Stimulated activated CD8-positive, alpha-beta memory T cell treated with anti-CD3 and anti-CD28 coated beads, Interleukin-12 subunit alpha, Interleukin-12 subunit beta, amount 100 ng/mL, for 4 hours (primary cell): ENCODE measurements around the gene QSOX2.

Source experiments
- DNase-seq: peaks from one replicate; pipeline ENCODE4 v3.0.0-alpha.2; 2020; ENCODE audit warnings: low read depth

QSOX2 gene

GRCh38 chr9:136251264-136252115 is 5.9 kb upstream of the QSOX2 start:
- no peak for DNase-seq

GRCh38 chr9:136250676-136251075 is 5.1 kb upstream of the QSOX2 start:
- no peak for DNase-seq

- DNase-seq = no peak
These were observed 4.4 kb upstream of the QSOX2 start for GRCh38 chr9:136249877-136250559.

GRCh38 chr9:136248951-136249876 is 3.6 kb upstream of the QSOX2 start:
- no peak for DNase-seq

GRCh38 chr9:136247947-136248637 is 2.5 kb upstream of the QSOX2 start:
- DNase-seq = no peak

- DNase-seq = no peak
These were observed 1.9 kb upstream of the QSOX2 start for GRCh38 chr9:136247551-136247916.

GRCh38 chr9:136246849-136247550 is 1.4 kb upstream of the QSOX2 start:
- no peak for DNase-seq

DNA sequence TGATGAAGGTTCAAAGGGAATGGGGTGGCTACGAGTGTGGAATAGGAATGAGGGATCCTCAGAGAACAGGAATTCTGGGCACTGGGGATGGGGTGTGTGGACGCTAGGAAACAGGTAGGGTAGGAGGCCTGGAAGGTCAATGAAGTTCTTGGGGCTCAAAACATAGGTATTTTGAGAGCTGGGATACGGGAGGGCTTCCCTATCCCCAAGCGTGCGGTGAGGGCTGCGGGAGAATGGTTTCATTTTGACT is 718 bp downstream of the QSOX2 start:
- no peak for DNase-seq

DNA sequence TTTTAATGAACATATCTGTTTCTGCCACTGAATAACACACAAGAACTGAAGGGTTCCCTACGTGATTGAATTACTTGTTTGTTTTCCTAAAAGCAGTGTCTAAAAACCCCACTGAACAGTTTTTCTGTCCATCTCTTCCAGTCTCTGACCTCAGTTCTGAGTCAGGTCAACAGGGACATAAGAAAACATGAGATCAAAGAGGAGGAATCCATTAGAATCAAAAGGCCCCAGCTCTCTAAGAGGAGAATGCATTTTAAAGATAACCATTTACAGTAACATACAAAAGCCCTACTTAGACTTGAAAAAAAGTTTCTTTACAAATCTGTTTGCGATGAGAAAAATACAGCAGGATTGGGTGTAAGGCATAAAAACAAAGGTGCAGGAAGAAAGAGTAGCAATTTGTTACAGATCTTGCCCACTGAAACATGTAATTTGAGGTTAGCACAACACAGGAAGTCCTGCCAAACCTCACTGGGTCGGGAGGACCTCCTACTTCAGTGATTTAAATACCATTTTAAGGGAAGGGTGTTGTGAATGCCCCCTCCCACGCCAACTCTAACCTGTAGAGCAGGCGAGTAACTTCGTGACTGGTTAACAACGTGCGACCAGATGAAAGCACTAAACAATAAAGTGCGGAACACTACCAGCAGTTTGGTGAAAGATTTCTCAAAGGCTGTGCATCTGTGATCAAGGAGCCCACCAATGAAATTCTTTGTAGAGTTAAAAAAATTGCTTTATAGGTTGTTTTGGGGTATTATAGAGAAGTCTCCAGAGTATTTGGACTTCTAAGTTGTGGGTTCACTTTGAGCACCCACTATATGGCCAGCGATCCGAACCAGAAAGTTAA is 1.3 kb downstream of the QSOX2 start:
- peak; percentile 40 for DNase-seq

DNA sequence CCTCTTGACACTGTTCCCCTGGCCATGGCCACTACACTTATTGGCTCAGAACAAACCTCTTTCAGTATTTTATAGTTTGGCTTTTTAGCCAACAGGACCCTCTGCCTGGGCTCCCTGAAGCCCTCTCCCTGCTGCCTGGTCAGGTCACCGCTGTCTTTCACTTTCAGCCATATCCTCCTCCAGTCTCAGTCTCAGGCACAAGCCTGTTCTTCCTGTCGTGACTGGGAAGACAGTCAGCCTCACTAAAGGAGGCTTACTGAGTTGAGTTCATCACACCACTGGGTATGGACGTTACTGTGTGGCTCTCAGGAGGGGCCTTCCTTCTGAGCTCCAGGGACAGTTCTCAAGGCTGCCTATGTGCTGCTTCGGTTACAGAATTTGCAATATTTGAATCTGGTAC is 2.0 kb downstream of the QSOX2 start:
- no peak for DNase-seq

GRCh38 chr9:136242918-136243525 is 2.6 kb downstream of the QSOX2 start:
- DNase-seq = no peak

DNA sequence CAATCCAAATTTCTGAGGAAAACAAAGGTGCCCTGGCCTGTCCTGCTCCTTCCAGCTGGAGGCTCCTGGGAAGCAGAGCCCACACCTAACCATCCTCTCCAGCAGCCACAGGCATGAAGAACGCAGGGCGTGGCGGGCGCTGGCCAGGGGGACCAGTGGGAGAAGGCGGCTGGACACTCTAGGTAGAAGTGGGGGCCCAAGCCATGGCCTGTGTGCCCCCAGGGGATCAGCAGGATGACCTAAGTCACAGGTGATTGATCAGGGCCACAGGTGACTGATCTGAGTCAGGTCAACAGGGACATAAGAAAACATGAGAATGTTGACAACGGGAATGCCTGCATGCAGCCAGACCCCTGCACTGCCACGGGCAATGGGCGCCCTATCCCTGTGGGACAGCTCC is 3.4 kb downstream of the QSOX2 start:
- DNase-seq = no peak

GRCh38 chr9:136241542-136241941 is 4.1 kb downstream of the QSOX2 start:
- DNase-seq = no peak

GRCh38 chr9:136240941-136241340 is 4.7 kb downstream of the QSOX2 start:
- DNase-seq = no peak

DNA sequence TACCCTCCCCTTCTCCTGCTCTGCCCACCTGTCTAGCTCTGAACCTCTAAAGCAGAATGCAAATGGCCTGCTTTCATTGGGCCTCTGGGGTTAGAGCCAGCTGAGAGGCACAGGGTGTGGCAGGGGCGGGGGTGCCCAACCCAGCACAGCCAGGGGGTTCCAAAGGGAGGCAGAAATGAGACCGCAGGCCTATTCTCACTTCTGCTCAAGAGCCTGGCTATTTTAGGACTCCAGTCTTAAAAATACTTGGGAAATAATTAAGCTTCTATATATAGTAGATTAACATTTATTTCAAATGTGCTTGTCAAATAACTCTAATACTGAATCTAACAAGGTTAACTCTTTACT is 5.7 kb downstream of the QSOX2 start:
- DNase-seq = no peak

GRCh38 chr9:136239135-136239982 is 6.3 kb downstream of the QSOX2 start:
- DNase-seq = no peak

DNA sequence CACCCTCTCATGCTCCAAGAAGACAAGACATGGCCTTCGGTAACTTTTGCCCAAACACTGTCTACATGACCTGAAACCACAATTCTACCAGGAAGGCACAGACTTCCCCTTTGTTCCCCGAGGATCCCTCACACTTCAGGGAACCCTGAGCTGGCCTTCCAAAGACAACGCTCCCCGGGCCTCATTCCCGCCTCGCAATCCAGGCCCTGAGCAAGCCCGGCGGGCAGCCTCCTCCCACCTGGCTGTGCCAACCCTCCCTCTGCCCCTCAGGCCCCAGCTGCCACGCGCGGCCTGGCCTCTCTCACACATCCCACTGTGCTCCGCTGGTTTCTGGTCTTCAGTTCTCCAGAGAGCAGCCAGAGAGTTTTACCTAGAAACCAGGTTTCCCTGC is 7.3 kb downstream of the QSOX2 start:
- DNase-seq = no peak

- no peak for DNase-seq
These were observed 7.9 kb downstream of the QSOX2 start for GRCh38 chr9:136237486-136238341.
